ENCODE results near the gene PATJ. TPM values are rescaled to one million over a fixed set of nuclear protein-coding genes. Genes with fewer than 3 reads are reported as not detected.

PATJ gene
- total and polyA plus RNA-seq, 7 donors: 2.0 to 49.9 (median 17.1) TPM

- ATAC-seq: no peak
- intact Hi-C loops (cut with DNase I): no loop called here
- 20 to 71% (median 23%) methylated on average over 1 of the region's 1 CpG for WGBS, 3 donors
- no peaks in the 10 kb centered on the region for H3K36me3 ChIP-seq (ENCODE audit: insufficient read depth in 1 of 2, low read depth in 1 of 2)
- H3K4me1 ChIP-seq: peaks cover 17% of the 10 kb centered on the region
- H3K27ac ChIP-seq: peak overlapping the region; percentile 27
- no peaks in the 10 kb centered on the region for H3K9me3 ChIP-seq
- TF ChIP-seq CTCF (IDR thresholded peaks at IDR 0.05): no peak
- no peak for DNase-seq
- no peaks in the 10 kb centered on the region for H3K27me3 ChIP-seq (ENCODE audit: insufficient read depth in 3 of 3, low read length in 2 of 3)
- H3K4me3 ChIP-seq: peak overlapping the region; percentile 31
Observed at GRCh38 chr1:61746813-61747212, 4.5 kb downstream of the PATJ start.

- H3K27me3 ChIP-seq (ENCODE audit: insufficient read depth in 3 of 3, low read length in 2 of 3): no peaks in the 10 kb centered on the region
- no peak overlapping the region for H3K27ac ChIP-seq
- no peak for ATAC-seq
- DNase-seq: no peak
- intact Hi-C loops (cut with DNase I): no loop called here
- H3K9me3 ChIP-seq: no peaks in the 10 kb centered on the region
- H3K36me3 ChIP-seq (ENCODE audit: insufficient read depth in 1 of 2, low read depth in 1 of 2): no peaks in the 10 kb centered on the region
- no peak overlapping the region for H3K4me3 ChIP-seq
- H3K4me1 ChIP-seq: peaks cover 12% of the 10 kb centered on the region
- no peak for TF ChIP-seq CTCF (IDR thresholded peaks at IDR 0.05)
- 98 to 99% (median 99%) methylated on average over 4 of the region's 4 CpGs for WGBS, 3 donors
Observed at GRCh38 chr1:61748566-61748965, 6.3 kb downstream of the PATJ start.

- H3K27ac ChIP-seq: no peak overlapping the region
- no peaks in the 10 kb centered on the region for H3K36me3 ChIP-seq (ENCODE audit: insufficient read depth in 1 of 2, low read depth in 1 of 2)
- H3K4me3 ChIP-seq: no peak overlapping the region
- H3K9me3 ChIP-seq: no peaks in the 10 kb centered on the region
- intact Hi-C loops (cut with DNase I): no loop called here
- no peak for DNase-seq
- H3K27me3 ChIP-seq (ENCODE audit: insufficient read depth in 3 of 3, low read length in 2 of 3): no peaks in the 10 kb centered on the region
- TF ChIP-seq CTCF (IDR thresholded peaks at IDR 0.05): no peak
- peaks cover 8% of the 10 kb centered on the region for H3K4me1 ChIP-seq
- WGBS, 3 donors: 93 to 97% (median 94%) methylated on average over 2 of the region's 2 CpGs
- no peak for ATAC-seq
Observed at GRCh38 chr1:61749574-61749973, 7.3 kb downstream of the PATJ start.

- WGBS, 3 donors: 62 to 76% (median 72%) methylated on average over 1 of the region's 1 CpG
Observed at GRCh38 chr1:61752921-61753389, 10.7 kb downstream of the PATJ start.

More at GRCh38 chr1:61752921-61753389, 10.7 kb downstream of the PATJ start:
- H3K4me3 ChIP-seq: no peak overlapping the region
- intact Hi-C loops (cut with DNase I): no loop called here
- H3K27ac ChIP-seq: no peak overlapping the region
- no peaks in the 10 kb centered on the region for H3K27me3 ChIP-seq (ENCODE audit: insufficient read depth in 3 of 3, low read length in 2 of 3)
- H3K36me3 ChIP-seq (ENCODE audit: insufficient read depth in 1 of 2, low read depth in 1 of 2): no peaks in the 10 kb centered on the region
- no peak for TF ChIP-seq CTCF (IDR thresholded peaks at IDR 0.05)
- no peaks in the 10 kb centered on the region for H3K9me3 ChIP-seq
- ATAC-seq: no peak
- DNase-seq: no peak
- H3K4me1 ChIP-seq: no peaks in the 10 kb centered on the region

Data from psoas muscle (tissue), 8 donors.